NB4 (cell line): ENCODE measurements around the gene SPATA16.

Experiments
- POLR2A ChIP-seq: IDR thresholded peaks from 2 replicates; pipeline ENCODE4 v1.6.1; 2011; ENCODE audit warnings: mild to moderate bottlenecking; ENCODE audit not compliant: insufficient read length; ENCODE audit errors: extremely low read depth
- TF ChIP-seq, protein P1 (sequence below): IDR thresholded peaks from one replicate; pipeline ENCODE4 v1.5.1; 2012; ENCODE audit warnings: low read depth, low read length
- TF ChIP-seq, protein P2 (sequence below): IDR thresholded peaks from 2 replicates; pipeline ENCODE4 v1.6.1; 2011; ENCODE audit warnings: low read depth, low read length

DNA sequence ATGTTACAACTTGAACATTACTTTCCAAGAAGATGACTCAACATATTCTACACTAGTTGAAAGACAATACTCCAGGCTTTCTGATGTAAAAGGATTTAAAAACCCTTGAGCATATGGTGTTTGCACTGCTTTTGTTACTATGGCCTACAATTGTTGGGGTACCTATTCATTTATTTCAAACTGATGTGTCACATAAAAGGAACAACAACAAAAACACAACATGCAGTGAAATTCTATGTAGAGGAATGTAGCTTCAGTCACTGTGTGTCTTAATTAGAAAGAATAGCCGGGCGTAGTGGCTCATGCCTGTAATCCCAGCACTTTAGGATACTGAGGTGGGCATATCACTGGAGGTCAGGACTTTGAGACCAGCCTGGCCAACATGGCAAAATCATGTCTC is 1.6 kb downstream of the SPATA16 start:
- TF ChIP-seq, protein P1, sequence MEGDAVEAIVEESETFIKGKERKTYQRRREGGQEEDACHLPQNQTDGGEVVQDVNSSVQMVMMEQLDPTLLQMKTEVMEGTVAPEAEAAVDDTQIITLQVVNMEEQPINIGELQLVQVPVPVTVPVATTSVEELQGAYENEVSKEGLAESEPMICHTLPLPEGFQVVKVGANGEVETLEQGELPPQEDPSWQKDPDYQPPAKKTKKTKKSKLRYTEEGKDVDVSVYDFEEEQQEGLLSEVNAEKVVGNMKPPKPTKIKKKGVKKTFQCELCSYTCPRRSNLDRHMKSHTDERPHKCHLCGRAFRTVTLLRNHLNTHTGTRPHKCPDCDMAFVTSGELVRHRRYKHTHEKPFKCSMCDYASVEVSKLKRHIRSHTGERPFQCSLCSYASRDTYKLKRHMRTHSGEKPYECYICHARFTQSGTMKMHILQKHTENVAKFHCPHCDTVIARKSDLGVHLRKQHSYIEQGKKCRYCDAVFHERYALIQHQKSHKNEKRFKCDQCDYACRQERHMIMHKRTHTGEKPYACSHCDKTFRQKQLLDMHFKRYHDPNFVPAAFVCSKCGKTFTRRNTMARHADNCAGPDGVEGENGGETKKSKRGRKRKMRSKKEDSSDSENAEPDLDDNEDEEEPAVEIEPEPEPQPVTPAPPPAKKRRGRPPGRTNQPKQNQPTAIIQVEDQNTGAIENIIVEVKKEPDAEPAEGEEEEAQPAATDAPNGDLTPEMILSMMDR, result no peak
- TF ChIP-seq, protein P2, sequence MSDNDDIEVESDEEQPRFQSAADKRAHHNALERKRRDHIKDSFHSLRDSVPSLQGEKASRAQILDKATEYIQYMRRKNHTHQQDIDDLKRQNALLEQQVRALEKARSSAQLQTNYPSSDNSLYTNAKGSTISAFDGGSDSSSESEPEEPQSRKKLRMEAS, result no peak
- no peak for TF ChIP-seq POLR2A
